ENCODE data around the gene C9orf57.

Gene C9orf57

DNA sequence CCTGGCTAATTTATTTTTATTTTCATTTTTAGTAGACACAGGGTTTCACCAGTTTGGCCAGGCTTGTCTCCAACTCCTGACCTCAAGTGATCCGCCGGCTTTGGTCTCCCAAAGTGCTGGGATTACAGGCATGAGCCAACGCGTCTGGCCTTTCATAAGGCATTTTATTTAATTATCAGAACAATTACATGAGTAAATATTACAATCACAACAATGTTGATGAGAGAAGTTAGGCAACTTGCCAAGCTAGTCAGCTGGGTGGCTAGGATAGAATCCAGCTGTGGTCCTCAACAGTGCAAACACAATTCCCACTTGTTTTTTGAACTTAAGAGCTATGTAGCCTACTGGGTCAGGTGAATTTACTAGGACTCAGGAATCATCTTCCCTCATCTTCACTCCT is 22.0 kb downstream of the C9orf57 start:
- no peak for DNase-seq (ENCODE audit: extremely low spot score)
- TF ChIP-seq ARNT (IDR thresholded peaks at IDR 0.05), result no peak
- TF ChIP-seq CTBP1 (IDR thresholded peaks at IDR 0.05; ENCODE audit: borderline replicate concordance), result no peak
- TF ChIP-seq ZNF384 (IDR thresholded peaks at IDR 0.05), result no peak
- TF ChIP-seq HDGF (IDR thresholded peaks at IDR 0.05; ENCODE audit: borderline replicate concordance), result no peak
- TF ChIP-seq SP1 (IDR thresholded peaks at IDR 0.05), result no peak
- no peak for TF ChIP-seq NFRKB (IDR thresholded peaks at IDR 0.05)
- no peak for TF ChIP-seq FOXM1 (IDR thresholded peaks at IDR 0.05; ENCODE audit: borderline replicate concordance)
- TF ChIP-seq L3MBTL2 (conservative IDR thresholded peaks at IDR 0.05), result no peak
- no peak for TF ChIP-seq BHLHE40 (IDR thresholded peaks at IDR 0.05; ENCODE audit: borderline replicate concordance)
- TF ChIP-seq LEF1 (IDR thresholded peaks at IDR 0.05; ENCODE audit: borderline replicate concordance), result no peak
- TF ChIP-seq TARDBP (IDR thresholded peaks at IDR 0.05), result no peak
- TF ChIP-seq, protein P1, sequence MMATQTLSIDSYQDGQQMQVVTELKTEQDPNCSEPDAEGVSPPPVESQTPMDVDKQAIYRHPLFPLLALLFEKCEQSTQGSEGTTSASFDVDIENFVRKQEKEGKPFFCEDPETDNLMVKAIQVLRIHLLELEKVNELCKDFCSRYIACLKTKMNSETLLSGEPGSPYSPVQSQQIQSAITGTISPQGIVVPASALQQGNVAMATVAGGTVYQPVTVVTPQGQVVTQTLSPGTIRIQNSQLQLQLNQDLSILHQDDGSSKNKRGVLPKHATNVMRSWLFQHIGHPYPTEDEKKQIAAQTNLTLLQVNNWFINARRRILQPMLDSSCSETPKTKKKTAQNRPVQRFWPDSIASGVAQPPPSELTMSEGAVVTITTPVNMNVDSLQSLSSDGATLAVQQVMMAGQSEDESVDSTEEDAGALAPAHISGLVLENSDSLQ (IDR thresholded peaks at IDR 0.05), result no peak
- no peak for TF ChIP-seq SUZ12 (IDR thresholded peaks at IDR 0.05)
- no peak for TF ChIP-seq FOXK2 (IDR thresholded peaks at IDR 0.05)
- TF ChIP-seq FOXA1 (IDR thresholded peaks at IDR 0.05), result no peak
- TF ChIP-seq ELF4 (IDR thresholded peaks at IDR 0.05), result no peak
- ChIA-PET POLR2A (no interaction called here), CTCF (interaction anchor here (0.6 to 2.3 kb wide), 5 partner anchors 14 to 783 kb away, joined by 3 to 20 read pairs (median 3); no protein-coding TSS in a partner anchor)

DNA sequence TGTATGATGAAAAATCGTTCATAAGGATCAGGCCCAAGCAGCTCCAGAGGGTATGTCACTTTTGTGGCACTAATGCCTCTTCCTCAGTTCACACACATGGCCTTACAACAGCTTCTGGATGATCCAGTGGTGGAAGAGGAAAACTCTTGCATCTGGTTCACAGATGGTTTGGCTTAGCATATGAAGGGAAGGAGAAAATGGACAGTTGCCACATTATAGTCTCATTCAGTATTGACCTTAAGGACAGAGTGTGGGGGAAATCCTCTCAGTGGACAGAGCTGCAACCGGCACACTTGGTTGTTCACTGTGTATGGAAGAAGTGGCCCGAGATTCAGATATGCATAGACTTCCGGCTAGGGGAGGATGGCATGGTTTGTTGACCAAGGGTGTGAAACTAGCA is 22.8 kb downstream of the C9orf57 start:
- ChIA-PET POLR2A (no interaction called here), CTCF (interaction anchor here (2.3 kb wide), 1 partner anchor 235 kb away, joined by 20 read pairs; no protein-coding TSS in a partner anchor)
- TF ChIP-seq FOXM1 (IDR thresholded peaks at IDR 0.05; ENCODE audit: borderline replicate concordance) (no peak), NFRKB (IDR thresholded peaks at IDR 0.05) (no peak), HDGF (IDR thresholded peaks at IDR 0.05; ENCODE audit: borderline replicate concordance) (no peak)
- DNase-seq (ENCODE audit: extremely low spot score), result no peak

DNA sequence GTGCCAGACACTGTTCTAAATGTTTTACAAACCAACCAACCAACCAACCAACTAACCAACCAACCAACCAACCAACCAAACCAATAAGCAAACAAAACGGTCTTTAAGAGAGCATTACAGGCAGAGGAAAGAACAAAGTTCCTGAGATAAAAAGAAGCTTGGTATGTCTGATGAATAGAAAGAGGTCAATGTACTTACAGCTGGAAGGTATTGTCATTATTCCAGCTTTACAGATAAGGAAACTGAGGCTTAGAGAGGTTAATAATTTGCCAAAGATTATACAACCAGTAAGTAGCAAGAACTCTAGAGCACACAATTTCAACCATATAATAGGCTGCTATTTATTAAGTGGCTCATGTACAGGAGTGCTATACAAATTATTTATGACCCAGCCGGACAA is 29.6 kb downstream of the C9orf57 start:
- ChIA-PET POLR2A (no interaction called here), CTCF (no interaction called here)
- DNase-seq (ENCODE audit: extremely low spot score), result no peak
- no peak for TF ChIP-seq SUZ12 (IDR thresholded peaks at IDR 0.05)
- no peak for TF ChIP-seq TARDBP (IDR thresholded peaks at IDR 0.05)
- TF ChIP-seq NFRKB (IDR thresholded peaks at IDR 0.05), result no peak
- TF ChIP-seq HDGF (IDR thresholded peaks at IDR 0.05; ENCODE audit: borderline replicate concordance), result no peak
- no peak for TF ChIP-seq LEF1 (IDR thresholded peaks at IDR 0.05; ENCODE audit: borderline replicate concordance)
- TF ChIP-seq, protein P1 (IDR thresholded peaks at IDR 0.05), result no peak
- TF ChIP-seq BHLHE40 (IDR thresholded peaks at IDR 0.05; ENCODE audit: borderline replicate concordance), result no peak
- TF ChIP-seq SP1 (IDR thresholded peaks at IDR 0.05), result no peak

DNA sequence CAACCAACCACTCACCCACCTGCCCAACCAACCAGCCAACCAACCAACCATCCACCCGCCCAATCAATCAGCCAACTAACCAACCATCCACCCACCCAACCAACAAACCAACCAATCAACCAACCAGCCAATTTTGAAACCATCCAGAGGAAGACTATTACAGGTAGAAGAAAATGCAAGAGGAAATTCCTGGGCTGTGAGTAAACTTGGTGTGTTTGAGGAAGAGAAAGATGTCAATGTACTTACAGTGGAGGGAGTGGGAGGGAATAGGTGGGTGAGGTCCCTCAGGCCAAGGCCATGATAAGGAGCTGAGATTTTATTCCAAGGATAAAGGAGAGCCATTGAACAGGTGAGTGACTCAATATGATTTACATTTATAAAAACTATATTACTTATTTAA is 30.4 kb downstream of the C9orf57 start:
- CTCF ChIA-PET, result no interaction called here
- POLR2A ChIA-PET, result no interaction called here
- no peak for DNase-seq (ENCODE audit: extremely low spot score)
- no peak for TF ChIP-seq FOXK2 (IDR thresholded peaks at IDR 0.05)
- no peak for TF ChIP-seq LEF1 (IDR thresholded peaks at IDR 0.05; ENCODE audit: borderline replicate concordance)
- no peak for TF ChIP-seq FOXM1 (IDR thresholded peaks at IDR 0.05; ENCODE audit: borderline replicate concordance)
- no peak for TF ChIP-seq SP1 (IDR thresholded peaks at IDR 0.05)
- TF ChIP-seq ELF4 (IDR thresholded peaks at IDR 0.05), result no peak
- TF ChIP-seq HDGF (IDR thresholded peaks at IDR 0.05; ENCODE audit: borderline replicate concordance), result no peak
- TF ChIP-seq SUZ12 (IDR thresholded peaks at IDR 0.05), result no peak
- no peak for TF ChIP-seq L3MBTL2 (conservative IDR thresholded peaks at IDR 0.05)
- TF ChIP-seq FOXA1 (IDR thresholded peaks at IDR 0.05), result no peak
- TF ChIP-seq NFRKB (IDR thresholded peaks at IDR 0.05), result no peak
- TF ChIP-seq ZNF384 (IDR thresholded peaks at IDR 0.05), result no peak
- TF ChIP-seq BHLHE40 (IDR thresholded peaks at IDR 0.05; ENCODE audit: borderline replicate concordance), result no peak
- TF ChIP-seq, protein P1 (IDR thresholded peaks at IDR 0.05), result no peak
- no peak for TF ChIP-seq ARNT (IDR thresholded peaks at IDR 0.05)

DNA sequence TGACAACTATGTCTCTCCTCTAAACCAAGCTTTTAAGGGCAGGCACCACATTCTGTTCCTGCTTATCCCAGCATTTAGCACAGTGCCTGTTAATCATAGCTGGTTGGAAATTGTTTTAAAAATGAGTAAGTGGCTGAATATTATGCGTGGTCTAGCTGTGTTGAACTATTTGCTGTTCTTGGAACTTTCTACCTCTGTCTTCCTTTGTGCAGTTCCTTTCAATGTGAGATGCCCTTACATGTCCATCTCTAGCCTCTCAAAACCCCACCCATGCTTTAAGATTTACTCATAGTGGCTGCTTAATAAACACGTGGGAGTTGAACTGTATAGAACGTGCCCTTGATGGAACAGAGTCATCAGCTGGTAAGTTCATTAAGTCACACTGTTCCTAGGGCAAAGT is 34.5 kb downstream of the C9orf57 start:
- POLR2A ChIA-PET, result interaction anchor here (1.1 kb wide), 1 partner anchor 9 kb away, joined by 3 read pairs; no protein-coding TSS in a partner anchor
- TF ChIP-seq TARDBP (IDR thresholded peaks at IDR 0.05), result no peak
- TF ChIP-seq HDGF (IDR thresholded peaks at IDR 0.05; ENCODE audit: borderline replicate concordance), result no peak
- no peak for TF ChIP-seq NFRKB (IDR thresholded peaks at IDR 0.05)
- CTCF ChIA-PET, result interaction anchor here (1.0 to 1.5 kb wide), 2 partner anchors 40 to 219 kb away, joined by 5 to 8 read pairs; no protein-coding TSS in a partner anchor
- no peak for DNase-seq (ENCODE audit: extremely low spot score)

DNA sequence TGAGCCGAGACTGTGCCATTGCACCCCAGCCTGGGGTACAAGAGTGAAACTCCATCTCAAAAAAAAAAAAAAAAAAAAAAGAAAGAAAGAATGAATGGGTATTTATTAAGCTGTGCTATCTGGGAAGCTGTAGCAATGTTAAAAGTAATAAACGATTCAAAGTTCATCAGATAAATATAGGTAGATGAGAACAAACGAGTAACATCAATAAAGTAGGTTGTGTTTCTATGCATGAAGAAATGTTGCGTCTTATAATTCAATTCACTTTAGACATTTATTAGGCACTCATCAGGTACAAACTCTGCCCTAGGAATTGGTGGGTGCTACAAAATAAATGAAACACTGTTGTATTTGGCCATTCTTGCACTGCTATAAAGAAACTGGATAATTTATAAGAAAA is 36.8 kb downstream of the C9orf57 start:
- TF ChIP-seq SUZ12 (IDR thresholded peaks at IDR 0.05), result no peak
- no peak for TF ChIP-seq FOXK2 (IDR thresholded peaks at IDR 0.05)
- TF ChIP-seq SP1 (IDR thresholded peaks at IDR 0.05), result no peak
- no peak for TF ChIP-seq FOXM1 (IDR thresholded peaks at IDR 0.05; ENCODE audit: borderline replicate concordance)
- no peak for DNase-seq (ENCODE audit: extremely low spot score)
- ChIA-PET POLR2A (interaction anchor here (0.5 kb wide), 1 partner anchor 108 kb away, joined by 3 read pairs; no protein-coding TSS in a partner anchor), CTCF (interaction anchor here (1.4 kb wide), 1 partner anchor 15 kb away, joined by 3 read pairs; no protein-coding TSS in a partner anchor)

DNA sequence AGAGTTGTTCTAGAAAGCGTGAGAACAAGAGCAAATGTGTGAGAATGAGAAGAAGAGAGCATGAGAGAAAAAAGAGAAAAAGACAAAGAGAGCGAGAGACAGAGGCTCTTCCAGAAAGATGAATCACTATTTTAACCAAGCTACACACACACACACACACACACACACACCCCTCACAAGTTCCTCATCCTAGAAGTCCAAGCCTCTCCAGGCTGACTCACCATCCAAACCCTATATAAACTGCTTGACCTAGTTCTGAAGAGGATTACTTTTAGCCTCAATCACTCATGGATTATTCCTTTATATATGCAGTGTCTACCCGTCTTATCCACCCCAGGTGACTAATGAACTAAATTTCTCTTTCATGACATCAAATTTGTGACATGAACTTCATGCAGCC is 37.6 kb downstream of the C9orf57 start:
- TF ChIP-seq ZNF384 (IDR thresholded peaks at IDR 0.05), result no peak
- no peak for TF ChIP-seq TARDBP (IDR thresholded peaks at IDR 0.05)
- POLR2A ChIA-PET, result no interaction called here
- DNase-seq (ENCODE audit: extremely low spot score), result no peak

More for the DNA sequence above, 37.6 kb downstream of the C9orf57 start:
- CTCF ChIA-PET, result no interaction called here

Measured in HEK293T (cell line).